Skeletal muscle satellite cell (primary cell): Measurements from ENCODE around the gene RERG.

ENCODE experiments used
- H3K27me3 ChIP-seq: 2 replicates; pipeline ENCODE4 v1.7.0; 2013; ENCODE audit warnings: low read length; ENCODE audit not compliant: control insufficient read depth, insufficient read depth
- H3K36me3 ChIP-seq: 2 replicates; pipeline ENCODE4 v1.7.0; 2013; ENCODE audit warnings: mild to moderate bottlenecking, control low read depth, low read length; ENCODE audit not compliant: insufficient read depth
- H3K4me1 ChIP-seq: 2 replicates; pipeline ENCODE4 v1.7.0; 2013; ENCODE audit warnings: low read length; ENCODE audit not compliant: control insufficient read depth, insufficient read depth
- H3K4me2 ChIP-seq: 2 replicates; pipeline ENCODE4 v1.7.0; 2013; ENCODE audit warnings: mild to moderate bottlenecking, low read length
- H3K4me3 ChIP-seq: 2 replicates; pipeline ENCODE4 v1.7.0; 2013; ENCODE audit warnings: low read length
- H3K9ac ChIP-seq: 2 replicates; pipeline ENCODE4 v1.7.0; 2013; ENCODE audit warnings: mild to moderate bottlenecking, low read depth, low read length, moderate library complexity
- H3K9me3 ChIP-seq: replicated peaks from 2 replicates; pipeline ENCODE4 v1.7.0; 2013; ENCODE audit warnings: mild to moderate bottlenecking, control low read depth, low read length

Gene RERG

DNA sequence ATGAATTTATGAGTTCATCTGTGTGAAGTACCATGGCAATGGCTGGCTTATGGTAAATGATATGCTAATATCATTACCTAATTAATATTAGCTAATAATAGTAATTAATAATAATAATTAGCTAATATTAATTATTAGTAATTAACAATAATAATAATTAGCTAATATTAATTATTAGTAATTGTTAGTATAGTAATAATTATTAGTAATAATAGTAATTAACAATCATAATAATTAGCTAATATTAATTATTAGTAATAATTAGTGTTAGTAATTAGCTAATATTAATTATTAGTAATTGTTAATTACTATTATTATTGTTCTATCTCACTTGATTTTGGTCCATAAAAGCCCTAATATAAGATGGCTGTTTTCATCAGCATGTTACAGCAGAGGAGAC, 19.8 kb downstream of the RERG start:
- Histone ChIP-seq H3K9me3 (no peaks in the 10 kb centered on the region), H3K4me2 (peak overlapping the region; percentile 31), H3K4me1 (peaks cover 14% of the 10 kb centered on the region), H3K27me3 (no peaks in the 10 kb centered on the region), H3K4me3 (no peak overlapping the region), H3K9ac (no peak overlapping the region), H3K36me3 (no peaks in the 10 kb centered on the region)

DNA sequence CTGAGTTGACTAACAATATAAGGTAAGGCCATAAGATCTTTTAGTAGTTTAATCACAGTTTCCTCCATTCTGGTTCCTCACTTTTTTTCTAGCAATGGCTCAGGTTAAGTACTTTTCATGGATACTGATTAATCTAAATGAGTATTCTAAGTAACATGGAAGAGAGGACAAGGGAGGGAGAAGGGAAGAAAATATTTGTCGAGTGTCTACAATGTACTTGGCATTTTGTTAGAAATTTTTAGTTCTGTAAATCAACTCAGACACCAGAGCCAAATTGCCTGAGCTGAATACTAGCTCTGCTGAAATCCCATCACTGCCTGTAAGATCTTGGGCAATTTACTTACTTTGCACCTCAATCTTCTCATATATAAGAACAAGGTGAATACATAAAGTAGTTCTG, 20.2 kb downstream of the RERG start:
- Histone ChIP-seq H3K4me1 (peaks cover 14% of the 10 kb centered on the region), H3K9me3 (no peaks in the 10 kb centered on the region), H3K4me3 (no peak overlapping the region), H3K36me3 (no peaks in the 10 kb centered on the region), H3K4me2 (peak overlapping the region; percentile 31), H3K27me3 (no peaks in the 10 kb centered on the region), H3K9ac (peak overlapping the region; percentile 55)

DNA sequence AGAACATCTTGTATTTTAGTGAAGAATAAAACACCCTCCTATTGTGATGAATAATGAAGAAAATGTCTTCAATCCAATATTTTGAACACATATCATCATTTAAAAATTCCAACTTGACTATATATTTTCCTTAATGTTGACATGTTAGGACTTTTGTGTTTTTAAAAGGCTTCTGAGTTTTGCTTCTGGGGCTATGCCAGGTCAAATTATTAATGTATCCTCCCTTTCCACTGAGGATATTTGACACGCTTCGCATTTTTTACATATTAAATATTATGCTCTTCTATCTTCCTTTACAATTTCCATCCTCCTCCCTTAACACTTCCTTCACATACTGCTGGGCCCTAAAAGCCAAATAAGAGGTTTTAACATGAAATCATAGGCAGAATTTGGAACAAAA, 20.6 kb downstream of the RERG start:
- no peaks in the 10 kb centered on the region for H3K9me3 ChIP-seq
- H3K9ac ChIP-seq: peak overlapping the region; percentile 55
- peaks cover 14% of the 10 kb centered on the region for H3K4me1 ChIP-seq
- no peaks in the 10 kb centered on the region for H3K27me3 ChIP-seq
- H3K4me2 ChIP-seq: peak overlapping the region; percentile 31
- no peaks in the 10 kb centered on the region for H3K36me3 ChIP-seq
- no peak overlapping the region for H3K4me3 ChIP-seq

DNA sequence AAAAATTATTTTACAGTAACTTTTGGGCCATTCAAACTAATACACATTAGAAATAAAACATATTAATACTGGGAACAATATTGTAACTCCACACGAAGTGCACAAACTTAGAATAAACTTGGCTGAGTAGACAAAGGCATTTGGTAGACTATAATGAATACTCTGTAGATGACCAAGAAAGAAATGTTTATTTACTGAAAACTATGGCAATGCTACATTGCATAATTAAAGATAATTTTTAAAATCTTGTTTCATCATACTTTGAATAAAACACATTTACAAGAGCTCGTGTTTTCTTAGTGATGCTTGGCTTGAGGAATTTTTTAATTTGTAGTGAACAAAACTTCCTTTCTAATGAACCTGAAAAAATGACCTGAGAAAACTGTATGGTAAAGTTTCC, 21.3 kb downstream of the RERG start:
- Histone ChIP-seq H3K4me2 (peak overlapping the region; percentile 31), H3K9me3 (no peaks in the 10 kb centered on the region), H3K9ac (peak overlapping the region; percentile 55), H3K4me1 (peaks cover 14% of the 10 kb centered on the region), H3K36me3 (no peaks in the 10 kb centered on the region), H3K4me3 (no peak overlapping the region), H3K27me3 (no peaks in the 10 kb centered on the region)

DNA sequence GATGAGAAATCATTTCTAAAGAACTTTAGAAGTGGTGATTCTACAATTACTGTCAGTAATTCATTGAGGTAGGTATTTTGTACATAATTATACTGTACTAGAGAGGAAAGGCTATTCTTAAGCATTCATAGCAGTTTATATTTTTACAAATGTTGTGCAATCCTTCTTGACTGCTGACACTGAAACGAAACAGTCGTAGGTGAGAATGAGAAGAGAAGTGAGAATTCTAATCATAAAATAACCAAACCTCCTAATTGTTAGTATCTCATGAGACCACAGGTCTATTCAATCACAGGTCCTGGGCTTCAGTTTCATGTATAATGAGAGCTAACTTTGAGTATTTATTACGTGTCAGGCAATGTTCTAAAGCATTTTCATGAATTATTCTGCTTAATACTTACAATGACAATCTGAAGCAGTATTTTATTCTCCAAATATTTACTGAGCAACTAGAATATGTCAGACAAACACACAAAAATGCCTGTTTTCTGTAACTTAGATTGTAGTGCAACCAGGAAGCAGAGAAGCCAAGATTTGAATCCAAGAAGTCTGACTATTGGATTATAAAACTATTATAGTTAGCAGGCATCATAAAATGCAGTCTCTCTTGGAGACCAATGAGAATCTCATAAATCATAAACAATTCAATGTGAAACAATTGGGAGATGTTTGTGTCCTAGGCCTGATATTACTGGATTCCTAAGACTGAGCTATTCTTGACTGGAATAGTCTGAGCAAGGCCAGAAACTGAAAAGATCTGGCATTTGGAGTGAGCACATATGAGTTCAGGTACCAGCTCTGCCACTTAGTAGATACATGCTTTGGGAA, 24.3 kb downstream of the RERG start:
- no peak overlapping the region for H3K9ac ChIP-seq
- no peaks in the 10 kb centered on the region for H3K36me3 ChIP-seq
- H3K4me2 ChIP-seq: no peak overlapping the region
- H3K4me3 ChIP-seq: no peak overlapping the region
- peaks cover 34% of the 10 kb centered on the region for H3K4me1 ChIP-seq
- H3K9me3 ChIP-seq: no peaks in the 10 kb centered on the region
- no peaks in the 10 kb centered on the region for H3K27me3 ChIP-seq

DNA sequence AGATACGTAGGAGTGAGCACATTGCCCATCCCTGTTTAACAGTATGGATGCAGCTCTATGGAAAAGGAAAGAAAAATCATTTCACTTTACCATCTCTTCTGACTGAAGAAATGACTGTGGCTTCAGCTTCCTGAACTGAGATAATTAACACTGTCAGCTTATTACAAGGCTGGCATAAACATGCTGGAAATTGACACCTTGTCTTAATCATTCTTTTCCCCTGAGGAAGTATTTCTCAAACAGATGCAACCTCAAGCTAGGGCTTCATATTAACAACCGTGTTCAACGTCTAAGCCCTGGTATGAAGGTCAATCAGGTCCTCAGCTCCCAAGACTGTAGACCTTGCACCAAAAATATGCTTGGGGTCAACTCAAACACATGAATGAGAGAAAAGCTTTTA, 25.0 kb downstream of the RERG start:
- Histone ChIP-seq H3K36me3 (no peaks in the 10 kb centered on the region), H3K4me2 (no peak overlapping the region), H3K9me3 (no peaks in the 10 kb centered on the region), H3K4me3 (no peak overlapping the region), H3K4me1 (peaks cover 33% of the 10 kb centered on the region), H3K9ac (no peak overlapping the region), H3K27me3 (no peaks in the 10 kb centered on the region)

DNA sequence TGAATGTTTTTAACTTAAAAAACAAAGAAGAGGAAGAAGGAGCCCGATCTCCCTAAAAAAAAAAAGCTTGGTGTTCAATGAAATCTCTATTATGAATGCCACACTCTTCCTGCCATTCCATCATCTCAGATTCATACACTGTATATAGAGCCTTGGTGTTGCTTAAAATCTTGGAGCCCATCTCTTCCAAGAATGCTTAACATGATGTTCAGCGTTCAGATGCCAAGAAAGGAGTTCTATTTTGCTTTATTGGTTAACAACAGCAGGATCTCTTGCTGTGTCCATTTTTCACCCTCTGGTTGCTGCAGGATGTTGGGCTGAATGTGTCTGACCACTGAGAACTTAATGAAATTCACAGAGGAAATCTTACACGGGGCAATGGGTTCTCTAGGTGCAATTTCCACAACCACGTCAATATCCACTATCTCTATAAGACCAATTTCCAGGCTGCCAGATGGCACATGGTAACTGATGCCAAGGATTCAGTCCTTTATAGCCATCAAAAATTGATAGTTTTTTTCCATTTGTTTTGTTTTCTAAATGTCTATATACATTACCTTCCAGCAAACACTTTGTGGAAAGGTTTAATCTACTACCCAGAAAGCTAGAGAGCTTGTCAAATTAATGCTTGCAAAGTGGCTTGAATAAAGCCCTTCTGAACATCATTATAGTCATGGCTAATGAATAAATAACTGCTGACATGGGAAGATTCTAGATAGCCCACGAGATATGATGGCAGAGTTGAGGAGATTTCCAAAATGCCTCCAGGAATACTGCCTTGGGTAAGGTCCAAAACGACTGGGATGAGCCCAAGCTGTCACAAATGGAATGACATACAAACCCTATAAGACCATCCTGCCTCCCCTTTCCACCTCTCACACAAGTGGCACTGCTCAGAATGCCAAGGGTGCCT, 26.5 kb downstream of the RERG start:
- H3K36me3 ChIP-seq: no peaks in the 10 kb centered on the region
- peaks cover 20% of the 10 kb centered on the region for H3K4me1 ChIP-seq
- no peak overlapping the region for H3K4me3 ChIP-seq
- no peaks in the 10 kb centered on the region for H3K9me3 ChIP-seq
- H3K9ac ChIP-seq: no peak overlapping the region
- H3K27me3 ChIP-seq: no peaks in the 10 kb centered on the region
- no peak overlapping the region for H3K4me2 ChIP-seq

DNA sequence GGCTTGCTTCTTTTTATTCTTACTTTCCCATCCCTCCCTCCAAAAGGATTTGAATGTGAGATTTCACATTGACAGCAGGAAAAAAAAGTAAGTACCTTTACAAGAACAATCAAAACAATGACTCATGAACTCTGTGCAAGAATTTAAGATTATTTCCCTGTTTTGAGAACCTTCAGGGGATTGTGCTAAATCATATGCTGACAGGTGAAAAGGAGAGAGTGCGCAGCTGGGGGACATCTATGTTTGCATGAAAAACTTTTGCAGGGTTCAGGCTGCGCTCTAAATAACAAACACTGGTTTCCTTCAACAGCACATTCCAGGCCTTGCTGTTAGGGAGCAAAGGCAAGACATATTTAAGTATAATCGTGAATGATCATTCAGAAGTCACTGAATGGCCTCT, 27.3 kb downstream of the RERG start:
- H3K9ac ChIP-seq: no peak overlapping the region
- no peaks in the 10 kb centered on the region for H3K9me3 ChIP-seq
- no peak overlapping the region for H3K4me3 ChIP-seq
- no peak overlapping the region for H3K4me2 ChIP-seq
- H3K36me3 ChIP-seq: no peaks in the 10 kb centered on the region
- H3K4me1 ChIP-seq: peaks cover 20% of the 10 kb centered on the region
- H3K27me3 ChIP-seq: no peaks in the 10 kb centered on the region

DNA sequence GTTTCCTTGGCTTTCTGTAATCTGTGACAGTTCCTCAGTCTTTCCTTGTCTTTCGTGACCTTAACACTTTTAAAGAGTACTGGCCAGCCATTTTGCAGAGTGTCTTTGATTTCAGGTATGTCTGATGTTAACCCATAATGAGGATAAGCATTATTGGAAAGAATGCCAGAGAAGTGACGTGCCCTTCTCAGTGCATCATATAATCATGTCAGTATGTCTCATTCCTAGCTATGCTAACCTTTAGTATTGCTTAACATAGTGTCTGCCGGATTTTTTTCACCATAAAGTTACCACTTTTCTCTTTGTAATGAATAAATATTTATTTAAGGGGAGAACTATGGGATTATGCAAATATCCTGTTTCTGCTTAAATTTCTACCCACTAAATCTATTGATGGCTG, 28.5 kb downstream of the RERG start:
- no peak overlapping the region for H3K9ac ChIP-seq
- H3K4me2 ChIP-seq: no peak overlapping the region
- H3K36me3 ChIP-seq: no peaks in the 10 kb centered on the region
- H3K4me3 ChIP-seq: no peak overlapping the region
- H3K4me1 ChIP-seq: peaks cover 20% of the 10 kb centered on the region
- H3K27me3 ChIP-seq: no peaks in the 10 kb centered on the region
- H3K9me3 ChIP-seq: no peaks in the 10 kb centered on the region

DNA sequence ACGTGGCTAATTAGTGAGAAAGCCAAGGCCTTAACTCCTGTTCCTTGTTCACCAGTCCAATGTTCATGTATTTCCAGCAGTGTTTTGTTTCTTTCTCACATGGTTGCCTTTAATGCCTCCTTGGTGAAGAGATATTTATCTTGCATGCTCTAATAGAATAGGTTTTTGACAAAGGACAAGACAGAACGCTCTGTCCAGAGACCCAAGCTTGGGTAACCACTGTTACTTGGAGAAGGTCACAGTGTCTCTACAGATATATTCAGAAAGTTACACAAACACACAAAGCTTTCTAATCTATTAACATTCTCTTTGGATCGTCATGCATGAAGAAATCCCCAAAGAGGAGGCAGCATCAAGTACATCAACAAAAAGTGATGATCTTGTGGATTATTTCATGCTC, 33.1 kb downstream of the RERG start:
- Histone ChIP-seq H3K36me3 (no peaks in the 10 kb centered on the region), H3K4me3 (no peak overlapping the region), H3K27me3 (no peaks in the 10 kb centered on the region), H3K4me2 (no peak overlapping the region), H3K9ac (no peak overlapping the region), H3K4me1 (peaks cover 6% of the 10 kb centered on the region), H3K9me3 (no peaks in the 10 kb centered on the region)

DNA sequence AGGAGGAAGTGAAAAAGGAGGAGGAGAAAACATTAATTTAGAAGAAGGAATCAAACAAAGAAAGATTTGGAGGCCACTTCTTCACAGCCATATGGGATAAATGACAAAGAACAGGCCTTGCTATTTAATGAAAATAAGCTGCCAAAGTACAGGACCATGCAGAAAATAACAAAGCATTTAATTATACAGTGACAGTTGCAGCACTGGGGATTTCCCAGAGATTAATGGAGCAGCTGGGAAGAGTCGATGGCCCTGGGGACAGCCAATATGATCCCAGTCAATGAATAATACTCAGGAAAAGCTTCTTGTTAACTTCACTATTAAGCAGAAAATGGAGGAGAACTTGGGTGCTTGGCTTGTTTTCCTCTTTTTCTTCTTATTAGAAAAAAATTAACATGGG, 34.6 kb downstream of the RERG start:
- Histone ChIP-seq H3K9me3 (no peaks in the 10 kb centered on the region), H3K27me3 (no peaks in the 10 kb centered on the region), H3K4me1 (no peaks in the 10 kb centered on the region), H3K9ac (no peak overlapping the region), H3K4me2 (no peak overlapping the region), H3K36me3 (no peaks in the 10 kb centered on the region), H3K4me3 (no peak overlapping the region)
